BLaER1 treated with 17β-estradiol and CSF1 and Interleukin-3, amounts not matched to agents 10 nM and 100 nM (cell line): ENCODE data around the gene AMOTL1.
"Not testable (repeated sequence)": the region's sequence is repeated elsewhere in the genome, so short reads cannot be mapped to it uniquely, and the experiment has no call there.

ENCODE experiments used
- H3K27ac ChIP-seq, 11 experiments: shearing (Covaris generic); formaldehyde crosslinking; 2 replicates each; pipeline ENCODE4 v1.8.1; 2022
- H3K27me3 ChIP-seq, 11 experiments: shearing (Covaris generic); formaldehyde crosslinking; 2 replicates each; pipeline ENCODE4 v1.8.1; 2022
- H3K36me3 ChIP-seq, 11 experiments: shearing (Covaris generic); formaldehyde crosslinking; 2 replicates each; pipeline ENCODE4 v1.8.1; 2022
- H3K4me1 ChIP-seq, 10 experiments: shearing (Covaris generic); formaldehyde crosslinking; 2 replicates each; pipeline ENCODE4 v1.8.1; 2022
- H3K4me2 ChIP-seq, 11 experiments: shearing (Covaris generic); formaldehyde crosslinking; 2 replicates each; pipeline ENCODE4 v1.8.1; 2022
- H3K4me3 ChIP-seq, 10 experiments: shearing (Covaris generic); formaldehyde crosslinking; 2 replicates each; pipeline ENCODE4 v1.8.1; 2022
- H3K9ac ChIP-seq, 11 experiments: shearing (Covaris generic); formaldehyde crosslinking; 2 replicates each; pipeline ENCODE4 v1.8.1; 2022
- H3K9me3 ChIP-seq, 11 experiments: shearing (Covaris generic); formaldehyde crosslinking; replicated peaks in 1 of 11; 2 replicates each; pipeline ENCODE4 v1.8.1; 2022
- H4K20me1 ChIP-seq, 11 experiments: shearing (Covaris generic); formaldehyde crosslinking; 2 replicates each; pipeline ENCODE4 v1.8.1; 2022
- Cebpa-rat ChIP-seq, 11 experiments: shearing (Covaris generic); IDR thresholded peaks; 2 replicates each; pipeline ENCODE4 v1.8.1; 2022

The AMOTL1 gene

DNA sequence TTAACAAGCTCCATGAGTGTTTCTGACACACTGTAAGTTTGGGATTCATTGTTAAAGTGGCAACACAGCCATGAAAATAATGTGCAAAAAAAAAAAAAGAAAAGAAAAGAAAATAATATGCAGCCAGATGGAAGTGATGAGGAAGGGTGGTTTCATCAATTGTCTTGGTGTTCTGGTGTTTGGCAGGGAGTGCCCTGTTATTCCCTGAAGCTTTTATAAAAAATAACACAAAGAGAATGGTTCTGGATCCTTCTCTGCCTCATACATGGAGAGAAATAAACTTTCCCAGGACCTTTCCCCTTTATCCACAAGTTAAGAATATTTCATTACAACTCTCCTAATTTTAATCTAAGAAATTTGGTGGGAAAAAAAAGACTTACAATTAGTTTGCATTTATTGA lies 16.7 kb downstream of the AMOTL1 start:
- H4K20me1 ChIP-seq: peaks cover 0 to 89% (median 69%) of the 10 kb centered on the region in 11 experiments; a peak in 18 of 22 replicates
- H3K27me3 ChIP-seq: no peaks in the 10 kb centered on the region
- no peak overlapping the region for H3K4me3 ChIP-seq
- H3K36me3 ChIP-seq: peaks cover 0 to 10% (median 0%) of the 10 kb centered on the region in 11 experiments; a peak in 6 of 22 replicates
- TF ChIP-seq Cebpa-rat (IDR thresholded peaks at IDR 0.05): no peak
- peaks cover 19 to 36% (median 29%) of the 10 kb centered on the region in 10 experiments for H3K4me1 ChIP-seq
- no peak overlapping the region for H3K9ac ChIP-seq
- no peaks in the 10 kb centered on the region for H3K9me3 ChIP-seq
- H3K27ac ChIP-seq: no peak overlapping the region
- peak overlapping the region in 7 of 11 experiments; percentile 14 to 43 (median 33); a peak in 8 of 22 replicates for H3K4me2 ChIP-seq

DNA sequence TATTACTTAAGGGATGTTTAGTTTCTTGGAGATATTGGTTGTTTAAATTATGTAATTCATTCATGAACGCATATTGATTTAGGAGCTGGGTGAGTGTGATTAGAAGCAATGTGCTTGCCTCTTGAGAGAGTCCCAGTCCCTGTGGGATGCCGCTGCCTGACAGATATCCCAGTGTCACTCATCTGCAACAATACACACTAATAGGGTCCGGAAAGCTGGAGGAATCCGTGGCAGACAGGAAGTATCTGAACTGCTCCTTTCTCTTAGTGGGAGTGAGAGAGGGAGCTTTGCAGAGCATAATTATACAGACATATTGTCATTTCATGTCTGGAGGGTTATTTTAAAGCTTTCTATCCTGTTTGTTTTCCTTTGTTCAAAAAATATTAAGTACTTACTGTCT lies 17.4 kb downstream of the AMOTL1 start:
- Histone ChIP-seq H3K27me3 (no peaks in the 10 kb centered on the region), H3K36me3 (peaks cover 0 to 11% (median 0%) of the 10 kb centered on the region in 11 experiments; a peak in 6 of 22 replicates), H3K9me3 (no peaks in the 10 kb centered on the region), H3K27ac (no peak overlapping the region), H3K4me2 (peak overlapping the region in 10 of 11 experiments; percentile 14 to 43 (median 30); a peak in 16 of 22 replicates), H3K4me3 (no peak overlapping the region), H3K4me1 (peaks cover 16 to 36% (median 26%) of the 10 kb centered on the region in 10 experiments), H3K9ac (no peak overlapping the region), H4K20me1 (peaks cover 0 to 89% (median 70%) of the 10 kb centered on the region in 11 experiments; a peak in 18 of 22 replicates)
- TF ChIP-seq Cebpa-rat (IDR thresholded peaks at IDR 0.05): no peak

DNA sequence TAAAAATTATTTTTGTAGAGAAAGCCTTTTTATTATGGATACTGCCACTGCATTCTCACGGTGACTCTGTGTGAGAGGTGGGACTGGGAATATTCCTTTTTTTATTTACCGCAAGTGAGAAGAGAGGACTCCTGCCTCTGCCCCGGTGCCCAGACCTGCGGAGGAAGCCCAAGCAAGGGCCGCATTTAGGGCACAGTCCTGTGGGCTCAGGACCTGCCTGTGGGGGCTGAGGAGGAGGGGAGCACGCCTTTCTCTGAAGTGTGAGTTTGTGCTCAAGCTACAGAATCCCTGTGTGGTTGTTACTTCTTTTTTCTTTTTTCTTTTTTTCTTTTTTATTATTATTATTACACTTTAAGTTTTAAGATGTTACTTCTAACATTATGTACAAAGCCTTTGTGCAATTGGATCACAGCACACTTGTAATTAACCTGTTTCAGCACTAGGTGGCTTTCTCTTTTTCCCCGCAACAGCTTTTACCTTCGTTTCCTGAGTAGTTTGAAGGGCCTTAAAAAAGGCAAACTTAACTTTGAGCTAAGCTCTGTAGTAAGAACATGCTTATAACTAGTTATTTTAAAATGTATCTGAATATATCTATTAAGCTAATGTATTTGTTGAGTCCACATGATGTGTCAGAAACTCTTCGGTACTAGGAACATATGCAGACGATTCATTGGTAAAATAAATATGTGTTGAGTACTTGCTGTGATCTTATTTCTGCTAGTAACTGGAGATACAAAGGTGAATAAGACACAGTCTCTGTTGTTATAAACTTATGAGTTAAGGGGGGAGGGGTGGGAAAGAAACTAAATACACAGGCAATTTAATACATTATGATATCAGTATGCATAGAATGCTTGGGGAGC lies 18.3 kb downstream of the AMOTL1 start:
- Histone ChIP-seq H3K36me3 (peaks cover 0 to 11% (median 2%) of the 10 kb centered on the region in 11 experiments; a peak in 8 of 22 replicates), H3K4me3 (no peak overlapping the region), H3K9me3 (peaks cover 0 to 5% (median under 1%) of the 10 kb centered on the region in 11 experiments; a peak in 6 of 22 replicates), H3K4me1 (peaks cover 12 to 33% (median 21%) of the 10 kb centered on the region in 10 experiments), H3K27ac (no peak overlapping the region), H4K20me1 (peaks cover 0 to 90% (median 71%) of the 10 kb centered on the region in 11 experiments; a peak in 18 of 22 replicates), H3K27me3 (no peaks in the 10 kb centered on the region), H3K9ac (no peak overlapping the region), H3K4me2 (peak overlapping the region in 2 of 11 experiments; percentile 18 to 28; a peak in 1 of 22 replicates)
- no peak for TF ChIP-seq Cebpa-rat (IDR thresholded peaks at IDR 0.05)

DNA sequence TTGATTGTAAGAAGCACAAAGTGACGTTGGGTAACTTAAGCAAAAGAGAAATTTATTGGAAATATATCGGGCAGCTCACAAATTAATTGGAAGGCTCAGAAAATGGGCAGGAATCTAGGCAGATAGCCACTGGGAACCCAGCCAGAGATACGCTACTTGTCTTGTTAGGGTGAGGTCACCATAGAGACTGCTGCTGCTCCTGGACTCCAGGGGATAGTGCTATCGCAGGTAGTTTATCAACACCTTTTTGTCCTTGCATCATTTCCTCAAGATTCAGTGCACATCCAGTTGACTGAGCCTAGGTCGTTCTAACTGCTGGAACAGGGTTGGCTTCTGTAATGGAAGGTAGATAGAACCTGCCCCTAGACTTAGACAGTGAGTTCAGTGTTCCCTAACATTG lies 19.6 kb downstream of the AMOTL1 start:
- H3K4me3 ChIP-seq: no peak overlapping the region
- no peak overlapping the region for H3K9ac ChIP-seq
- peaks cover 0 to 11% (median 5%) of the 10 kb centered on the region in 11 experiments; a peak in 8 of 22 replicates for H3K36me3 ChIP-seq
- H3K27ac ChIP-seq: no peak overlapping the region
- no peak overlapping the region for H3K4me2 ChIP-seq
- peaks cover 8 to 39% (median 23%) of the 10 kb centered on the region in 10 experiments for H3K4me1 ChIP-seq
- peaks cover 0 to 10% (median 5%) of the 10 kb centered on the region in 11 experiments; a peak in 6 of 22 replicates for H3K9me3 ChIP-seq
- H3K27me3 ChIP-seq: no peaks in the 10 kb centered on the region
- peaks cover 0 to 96% (median 81%) of the 10 kb centered on the region in 11 experiments; a peak in 18 of 22 replicates for H4K20me1 ChIP-seq
- no peak for TF ChIP-seq Cebpa-rat (IDR thresholded peaks at IDR 0.05)

DNA sequence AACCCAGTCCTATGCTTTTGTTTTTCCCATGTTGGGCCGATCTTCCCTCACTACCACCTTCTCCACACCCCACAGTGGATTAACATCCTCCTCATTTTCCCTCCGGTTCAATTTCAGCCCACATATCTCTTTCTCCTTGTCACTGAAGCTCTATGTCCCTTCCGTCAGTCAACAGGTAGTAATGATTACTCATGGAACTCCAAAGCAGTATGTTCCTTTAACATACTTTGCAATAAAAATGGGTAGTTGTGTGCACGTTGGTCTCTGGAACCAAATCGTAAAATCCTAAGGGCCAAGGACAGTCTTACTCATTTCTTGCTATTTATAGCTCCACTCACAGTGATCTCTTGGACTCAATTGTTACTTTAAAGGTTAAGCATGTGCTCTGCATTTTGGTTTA lies 20.2 kb downstream of the AMOTL1 start:
- Histone ChIP-seq H3K4me3 (no peak overlapping the region), H3K27me3 (no peaks in the 10 kb centered on the region), H3K9ac (no peak overlapping the region), H4K20me1 (peaks cover 0 to 96% (median 81%) of the 10 kb centered on the region in 11 experiments; a peak in 18 of 22 replicates), H3K4me1 (peaks cover 14 to 45% (median 28%) of the 10 kb centered on the region in 10 experiments), H3K9me3 (peaks cover 0 to 10% (median 5%) of the 10 kb centered on the region in 11 experiments; a peak in 6 of 22 replicates), H3K36me3 (peaks cover 0 to 11% (median 5%) of the 10 kb centered on the region in 11 experiments; a peak in 7 of 22 replicates), H3K27ac (no peak overlapping the region), H3K4me2 (no peak overlapping the region)
- TF ChIP-seq Cebpa-rat (IDR thresholded peaks at IDR 0.05): no peak

DNA sequence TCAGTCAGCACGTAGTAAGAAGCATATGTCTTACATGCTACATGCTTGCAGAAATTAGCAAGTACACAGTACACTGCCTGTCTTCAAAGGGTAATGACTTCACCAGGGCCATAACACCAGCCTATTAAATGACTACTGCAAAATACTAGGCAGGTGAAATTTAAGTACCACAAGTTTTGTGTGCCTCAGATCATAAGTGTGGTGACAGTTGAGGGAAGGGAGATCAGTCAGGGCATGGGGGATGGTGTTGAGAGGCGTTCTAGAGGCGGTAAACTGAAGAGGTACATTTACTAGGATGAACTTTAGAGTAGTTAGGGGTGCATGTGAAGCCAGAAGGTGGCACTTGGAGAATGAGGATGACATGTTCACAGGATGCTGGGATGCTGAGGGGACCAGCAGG lies 22.0 kb downstream of the AMOTL1 start:
- H4K20me1 ChIP-seq: peaks cover 0 to 96% (median 82%) of the 10 kb centered on the region in 11 experiments; a peak in 17 of 22 replicates
- H3K36me3 ChIP-seq: peaks cover 0 to 13% (median 5%) of the 10 kb centered on the region in 11 experiments; a peak in 7 of 22 replicates
- no peaks in the 10 kb centered on the region for H3K27me3 ChIP-seq
- H3K4me1 ChIP-seq: peaks cover 28 to 56% (median 40%) of the 10 kb centered on the region in 10 experiments
- no peak overlapping the region for H3K9ac ChIP-seq
- H3K9me3 ChIP-seq: peaks cover 0 to 10% (median 5%) of the 10 kb centered on the region in 11 experiments; a peak in 6 of 22 replicates
- TF ChIP-seq Cebpa-rat (IDR thresholded peaks at IDR 0.05): no peak
- no peak overlapping the region for H3K4me3 ChIP-seq
- H3K27ac ChIP-seq: no peak overlapping the region
- H3K4me2 ChIP-seq: peak overlapping the region in 3 of 11 experiments; percentile 2 to 34 (median 9); a peak in 1 of 22 replicates

DNA sequence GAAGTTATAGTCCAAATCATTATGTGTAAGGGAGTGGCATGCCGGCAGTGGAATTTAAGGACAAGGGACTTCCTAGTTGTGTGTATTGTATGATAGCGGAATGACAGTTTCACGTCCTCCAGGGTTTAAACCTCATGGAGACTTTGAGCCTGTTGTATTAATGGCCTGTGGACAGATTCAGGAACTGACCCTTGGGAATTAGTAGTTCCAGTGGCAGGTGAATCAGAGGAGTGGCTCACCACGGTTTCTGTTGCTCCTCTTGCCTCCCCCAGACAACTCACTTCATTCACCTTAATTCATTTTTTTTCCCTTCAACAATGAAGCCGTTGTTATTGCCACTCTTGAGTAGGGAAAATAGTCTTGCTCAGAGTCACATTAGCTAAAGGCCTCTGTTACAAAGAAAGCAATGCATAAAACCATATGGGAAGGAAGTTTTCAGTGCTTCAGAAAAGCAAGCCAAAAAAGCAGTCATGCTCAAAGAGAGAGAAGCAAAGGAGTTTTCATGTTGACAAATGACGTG lies 22.6 kb downstream of the AMOTL1 start:
- Histone ChIP-seq H3K27ac (no peak overlapping the region), H3K27me3 (no peaks in the 10 kb centered on the region), H3K36me3 (peaks cover 0 to 14% (median 6%) of the 10 kb centered on the region in 11 experiments; a peak in 11 of 22 replicates), H3K9ac (no peak overlapping the region), H3K9me3 (peaks cover 0 to 10% (median 5%) of the 10 kb centered on the region in 11 experiments; a peak in 6 of 22 replicates), H3K4me3 (no peak overlapping the region), H3K4me1 (peaks cover 28 to 54% (median 36%) of the 10 kb centered on the region in 10 experiments), H3K4me2 (peak overlapping the region in 4 of 11 experiments; percentile 2 to 34 (median 20); a peak in 2 of 22 replicates), H4K20me1 (peaks cover 0 to 95% (median 82%) of the 10 kb centered on the region in 11 experiments; a peak in 17 of 22 replicates)
- no peak for TF ChIP-seq Cebpa-rat (IDR thresholded peaks at IDR 0.05)

DNA sequence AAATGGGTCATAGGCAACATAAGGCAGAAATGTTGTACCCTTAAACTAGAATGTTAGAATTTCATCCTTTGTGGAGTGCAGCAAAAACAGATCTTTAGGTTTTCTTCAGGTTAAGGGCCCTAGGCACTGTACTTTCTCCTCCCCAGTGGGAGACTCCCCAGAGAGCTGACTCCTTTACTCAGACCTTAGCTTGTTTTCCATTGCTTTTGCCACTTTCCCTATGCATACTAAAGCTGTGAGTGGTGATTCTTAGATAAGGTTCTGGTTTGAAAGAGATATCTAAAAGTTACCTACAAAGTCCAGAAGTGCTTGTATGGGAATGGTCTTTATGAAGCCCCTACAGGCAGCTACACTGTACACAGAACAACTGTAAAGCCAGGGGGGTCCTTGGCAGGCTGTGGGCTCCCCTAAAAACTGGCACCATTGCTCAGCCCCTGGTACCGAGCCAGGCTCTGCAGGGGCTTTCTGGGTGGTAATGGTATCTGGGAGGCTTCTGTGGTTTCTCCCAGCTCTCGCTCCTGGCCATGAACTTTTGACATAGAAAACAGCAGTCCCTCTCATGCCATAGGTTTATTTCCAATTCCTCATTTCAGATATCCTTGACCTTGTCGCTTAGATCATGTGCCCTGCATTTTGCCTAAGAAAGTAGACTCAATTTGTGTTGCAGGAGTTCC lies 23.2 kb downstream of the AMOTL1 start:
- Histone ChIP-seq H3K27me3 (no peaks in the 10 kb centered on the region), H3K4me1 (peaks cover 29 to 51% (median 39%) of the 10 kb centered on the region in 10 experiments)

DNA sequence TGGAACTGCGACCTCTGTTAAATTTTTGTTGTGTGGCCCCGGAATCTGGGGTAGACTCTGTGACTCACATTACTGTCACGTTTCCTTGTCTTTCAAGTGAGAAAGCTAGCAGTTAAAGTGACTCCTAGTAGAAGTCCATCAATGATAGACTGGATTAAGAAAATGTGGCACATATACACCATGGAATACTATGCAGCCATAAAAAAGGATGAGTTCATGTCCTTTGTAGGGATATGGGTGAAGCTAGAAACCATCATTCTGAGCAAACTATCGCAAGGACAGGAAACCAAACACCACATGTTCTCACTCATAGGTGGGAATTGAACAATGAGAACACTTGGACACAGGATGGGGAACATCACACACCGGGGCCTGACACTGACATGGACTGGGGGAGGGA lies 23.8 kb downstream of the AMOTL1 start:
- H3K4me1 ChIP-seq: peaks cover 29 to 49% (median 41%) of the 10 kb centered on the region in 10 experiments
- not testable (repeated sequence) for H3K27me3 ChIP-seq, H3K9me3 ChIP-seq, H3K4me2 ChIP-seq, H3K4me3 ChIP-seq, H3K9ac ChIP-seq, H3K27ac ChIP-seq
- H3K36me3 ChIP-seq: peaks cover 0 to 26% (median 15%) of the 10 kb centered on the region in 11 experiments; a peak in 16 of 22 replicates
- peaks cover 0 to 93% (median 82%) of the 10 kb centered on the region in 11 experiments; a peak in 16 of 22 replicates for H4K20me1 ChIP-seq

More for the DNA sequence above, 23.2 kb downstream of the AMOTL1 start:
- Histone ChIP-seq H3K36me3 (peaks cover 0 to 20% (median 10%) of the 10 kb centered on the region in 11 experiments; a peak in 16 of 22 replicates), H3K4me3 (no peak overlapping the region), H4K20me1 (peaks cover 0 to 94% (median 82%) of the 10 kb centered on the region in 11 experiments; a peak in 16 of 22 replicates), H3K27ac (no peak overlapping the region), H3K9ac (no peak overlapping the region), H3K9me3 (peaks cover 0 to 10% (median 5%) of the 10 kb centered on the region in 11 experiments; a peak in 6 of 22 replicates), H3K4me2 (peak overlapping the region in 3 of 11 experiments; percentile 2 to 34 (median 32); a peak in 2 of 22 replicates)
- no peak for TF ChIP-seq Cebpa-rat (IDR thresholded peaks at IDR 0.05)
